Dermis microvascular lymphatic vessel endothelial cell (primary cell): Measurements from ENCODE around the gene WNT3. TPM values are rescaled to one million over a fixed set of nuclear protein-coding genes. Genes with fewer than 3 reads are reported as not detected.
"Not testable (repeated sequence)": the region's sequence is repeated elsewhere in the genome, so short reads cannot be mapped to it uniquely, and the experiment has no call there.

Experiments used
- DNase-seq, 2 donors: peaks; one replicate each; pipeline versions ENCODE4 v3.0.0 to v3.0.0-alpha.2; 2010; ENCODE audit warnings: low read depth in 2 of 2
- total RNA-seq: library from RNA; depleted of rRNA; stranded (reverse); fragments of >200 nt; gene quantifications from 2 replicates; pipeline ENCODE4 v1.2.1, GENCODE V29; 2014

WNT3 gene
- total RNA-seq, 1 donor from 2014 or later, result 0.90 TPM

GRCh38 chr17:46766493-46767491 is 51.7 kb downstream of the WNT3 start:
- DNase-seq, result no peak

GRCh38 chr17:46765453-46765852 is 53.0 kb downstream of the WNT3 start:
- no peak for DNase-seq

- peak; percentile 32 to 90 for DNase-seq
Measured at GRCh38 chr17:46764709-46765401, 53.6 kb downstream of the WNT3 start.

- no peak for DNase-seq
Measured at GRCh38 chr17:46764000-46764708, 54.3 kb downstream of the WNT3 start.

GRCh38 chr17:46763416-46763815 is 55.1 kb downstream of the WNT3 start:
- DNase-seq, result no peak

- no peak for DNase-seq
Measured at GRCh38 chr17:46759141-46759540, 59.4 kb downstream of the WNT3 start.

GRCh38 chr17:46758614-46759013 is 59.9 kb downstream of the WNT3 start:
- DNase-seq, result no peak

GRCh38 chr17:46757588-46757987 is 60.9 kb downstream of the WNT3 start:
- DNase-seq, result not testable (repeated sequence)

GRCh38 chr17:46756861-46757260 is 61.6 kb downstream of the WNT3 start:
- no peak for DNase-seq

GRCh38 chr17:46756081-46756735 is 62.3 kb downstream of the WNT3 start:
- no peak for DNase-seq

GRCh38 chr17:46753776-46754175 is 64.7 kb downstream of the WNT3 start:
- DNase-seq, result no peak

- DNase-seq, result no peak
Measured at GRCh38 chr17:46751425-46751824, 67.1 kb downstream of the WNT3 start.

GRCh38 chr17:46745376-46745775 is 73.1 kb downstream of the WNT3 start:
- no peak for DNase-seq

GRCh38 chr17:46744441-46744840 is 74.1 kb downstream of the WNT3 start:
- no peak for DNase-seq

- peak in 1 of 2 donors; percentile 71 for DNase-seq
Measured at GRCh38 chr17:46742565-46743270, 75.8 kb downstream of the WNT3 start.

GRCh38 chr17:46741122-46741730 is 77.3 kb downstream of the WNT3 start:
- DNase-seq, result no peak

GRCh38 chr17:46739982-46740381 is 78.5 kb downstream of the WNT3 start:
- DNase-seq, result no peak

GRCh38 chr17:46738544-46738943 is 79.9 kb downstream of the WNT3 start:
- no peak for DNase-seq

- no peak for DNase-seq
Measured at GRCh38 chr17:46737326-46737725, 81.2 kb downstream of the WNT3 start.

- DNase-seq, result no peak
Measured at GRCh38 chr17:46736100-46736499, 82.4 kb downstream of the WNT3 start.
